Upper lobe of left lung (tissue), 4 donors: ENCODE data around the gene RAB5B.

Experiments used
- POLR2A ChIP-seq, 4 donors: fragments of 450-650 bp; IDR thresholded peaks; one replicate each; pipeline ENCODE4 v1.5.1; 2016 to 2017; ENCODE audit warnings: antibody characterized with exemption in 4 of 4, mild to moderate bottlenecking in 2 of 4
- TF ChIP-seq, protein P1 (sequence below), 6 experiments: fragments of 450-650 bp in 4 of 6; fragments of 200-600 bp in 2 of 6; sonication (generic) in 2 of 6; IDR thresholded peaks; one replicate each; pipeline ENCODE4 v1.5.1; 2016 to 2019; ENCODE audit warnings: antibody characterized with exemption in 6 of 6

DNA sequence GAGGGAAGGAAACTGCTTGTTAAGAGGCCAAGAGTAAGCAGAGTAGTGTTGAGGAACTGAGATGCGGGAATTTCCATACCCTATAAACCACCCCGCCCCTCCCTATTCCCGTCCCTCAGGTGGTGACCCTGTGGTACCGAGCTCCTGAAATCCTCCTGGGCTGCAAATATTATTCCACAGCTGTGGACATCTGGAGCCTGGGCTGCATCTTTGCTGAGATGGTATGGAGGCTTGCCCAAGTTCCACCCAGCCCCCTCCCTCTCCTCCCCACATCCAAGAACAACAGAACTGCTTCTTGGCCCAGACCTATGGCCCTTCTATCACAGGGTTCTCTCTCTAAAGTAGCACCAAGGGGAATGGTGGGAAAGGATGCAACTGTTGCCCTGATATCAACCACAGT, 4.5 kb upstream of the RAB5B start:
- TF ChIP-seq, protein P1, sequence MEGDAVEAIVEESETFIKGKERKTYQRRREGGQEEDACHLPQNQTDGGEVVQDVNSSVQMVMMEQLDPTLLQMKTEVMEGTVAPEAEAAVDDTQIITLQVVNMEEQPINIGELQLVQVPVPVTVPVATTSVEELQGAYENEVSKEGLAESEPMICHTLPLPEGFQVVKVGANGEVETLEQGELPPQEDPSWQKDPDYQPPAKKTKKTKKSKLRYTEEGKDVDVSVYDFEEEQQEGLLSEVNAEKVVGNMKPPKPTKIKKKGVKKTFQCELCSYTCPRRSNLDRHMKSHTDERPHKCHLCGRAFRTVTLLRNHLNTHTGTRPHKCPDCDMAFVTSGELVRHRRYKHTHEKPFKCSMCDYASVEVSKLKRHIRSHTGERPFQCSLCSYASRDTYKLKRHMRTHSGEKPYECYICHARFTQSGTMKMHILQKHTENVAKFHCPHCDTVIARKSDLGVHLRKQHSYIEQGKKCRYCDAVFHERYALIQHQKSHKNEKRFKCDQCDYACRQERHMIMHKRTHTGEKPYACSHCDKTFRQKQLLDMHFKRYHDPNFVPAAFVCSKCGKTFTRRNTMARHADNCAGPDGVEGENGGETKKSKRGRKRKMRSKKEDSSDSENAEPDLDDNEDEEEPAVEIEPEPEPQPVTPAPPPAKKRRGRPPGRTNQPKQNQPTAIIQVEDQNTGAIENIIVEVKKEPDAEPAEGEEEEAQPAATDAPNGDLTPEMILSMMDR (IDR thresholded peaks at IDR 0.05): no peak
- no peak for TF ChIP-seq POLR2A (IDR thresholded peaks at IDR 0.05)
